ENCODE results near the gene SPECC1.

GRCh38 chr17:20217677-20218076 lies 208.5 kb downstream of the SPECC1 start:
- TF ChIP-seq, protein P1, sequence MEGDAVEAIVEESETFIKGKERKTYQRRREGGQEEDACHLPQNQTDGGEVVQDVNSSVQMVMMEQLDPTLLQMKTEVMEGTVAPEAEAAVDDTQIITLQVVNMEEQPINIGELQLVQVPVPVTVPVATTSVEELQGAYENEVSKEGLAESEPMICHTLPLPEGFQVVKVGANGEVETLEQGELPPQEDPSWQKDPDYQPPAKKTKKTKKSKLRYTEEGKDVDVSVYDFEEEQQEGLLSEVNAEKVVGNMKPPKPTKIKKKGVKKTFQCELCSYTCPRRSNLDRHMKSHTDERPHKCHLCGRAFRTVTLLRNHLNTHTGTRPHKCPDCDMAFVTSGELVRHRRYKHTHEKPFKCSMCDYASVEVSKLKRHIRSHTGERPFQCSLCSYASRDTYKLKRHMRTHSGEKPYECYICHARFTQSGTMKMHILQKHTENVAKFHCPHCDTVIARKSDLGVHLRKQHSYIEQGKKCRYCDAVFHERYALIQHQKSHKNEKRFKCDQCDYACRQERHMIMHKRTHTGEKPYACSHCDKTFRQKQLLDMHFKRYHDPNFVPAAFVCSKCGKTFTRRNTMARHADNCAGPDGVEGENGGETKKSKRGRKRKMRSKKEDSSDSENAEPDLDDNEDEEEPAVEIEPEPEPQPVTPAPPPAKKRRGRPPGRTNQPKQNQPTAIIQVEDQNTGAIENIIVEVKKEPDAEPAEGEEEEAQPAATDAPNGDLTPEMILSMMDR (IDR thresholded peaks at IDR 0.05; ENCODE audit: low read length): no peak
- TF ChIP-seq EZH2 (IDR thresholded peaks at IDR 0.05; ENCODE audit: borderline replicate concordance, low read length): no peak

Measured in OCI-LY1 (cell line).